GM21576 (cell line): ENCODE measurements around the gene RD3L.
"Not testable (repeated sequence)": the region's sequence is repeated elsewhere in the genome, so short reads cannot be mapped to it uniquely, and the experiment has no call there.

Experiments
- ATAC-seq: cut with Tn5 transposase; IDR thresholded peaks from one replicate; pipeline ENCODE4 v1.9.1; 2021; ENCODE audit warnings: mild to moderate bottlenecking, moderate library complexity; ENCODE audit not compliant: unreplicated experiment

Gene RD3L

GRCh38 chr14:103941973-103942736 is at the start of gene RD3L:
TSS of gene RD3L (minus strand) at chr14:103942529. CDS start at chr14:103941695, 834 bp downstream.
- ATAC-seq = no peak

- ATAC-seq = no peak
Observed at GRCh38 chr14:103989964-103990363, 47.6 kb upstream of the RD3L start.

GRCh38 chr14:103989034-103989433 is 46.7 kb upstream of the RD3L start:
- no peak for ATAC-seq

- ATAC-seq = no peak
Observed at GRCh38 chr14:103984196-103984595, 41.9 kb upstream of the RD3L start.

- ATAC-seq = not testable (repeated sequence)
Observed at GRCh38 chr14:103980623-103981238, 38.4 kb upstream of the RD3L start.

- ATAC-seq = no peak
Observed at GRCh38 chr14:103974575-103974974, 32.2 kb upstream of the RD3L start.

GRCh38 chr14:103973354-103973753 is 31.0 kb upstream of the RD3L start:
- ATAC-seq = no peak

GRCh38 chr14:103969961-103970360 is 27.6 kb upstream of the RD3L start:
- ATAC-seq = no peak

- no peak for ATAC-seq
Observed at GRCh38 chr14:103966631-103967030, 24.3 kb upstream of the RD3L start.

GRCh38 chr14:103961928-103962578 is 19.7 kb upstream of the RD3L start:
- ATAC-seq = no peak

- no peak for ATAC-seq
Observed at GRCh38 chr14:103960457-103961055, 18.2 kb upstream of the RD3L start.

- no peak for ATAC-seq
Observed at GRCh38 chr14:103949131-103949790, 6.9 kb upstream of the RD3L start.

- no peak for ATAC-seq
Observed at GRCh38 chr14:103948442-103948841, 6.1 kb upstream of the RD3L start.

- no peak for ATAC-seq
Observed at GRCh38 chr14:103946975-103947374, 4.6 kb upstream of the RD3L start.

GRCh38 chr14:103943673-103944072 is 1.3 kb upstream of the RD3L start:
- ATAC-seq = no peak

GRCh38 chr14:103941462-103941861 is 867 bp downstream of the RD3L start:
- ATAC-seq = no peak

- no peak for ATAC-seq
Observed at GRCh38 chr14:103935102-103935501, 7.2 kb downstream of the RD3L start.

- ATAC-seq = no peak
Observed at GRCh38 chr14:103932791-103933490, 9.4 kb downstream of the RD3L start.

GRCh38 chr14:103931422-103931821 is 10.9 kb downstream of the RD3L start:
- ATAC-seq = no peak

GRCh38 chr14:103930051-103930604 is 12.2 kb downstream of the RD3L start:
- ATAC-seq = no peak
